ENCODE data around the gene CLPTM1. TPM values are rescaled to one million over a fixed set of nuclear protein-coding genes. Genes with fewer than 3 reads are reported as not detected.

The CLPTM1 gene
- total RNA-seq, 1 experiment from 2014 or later: 102 TPM

DNA sequence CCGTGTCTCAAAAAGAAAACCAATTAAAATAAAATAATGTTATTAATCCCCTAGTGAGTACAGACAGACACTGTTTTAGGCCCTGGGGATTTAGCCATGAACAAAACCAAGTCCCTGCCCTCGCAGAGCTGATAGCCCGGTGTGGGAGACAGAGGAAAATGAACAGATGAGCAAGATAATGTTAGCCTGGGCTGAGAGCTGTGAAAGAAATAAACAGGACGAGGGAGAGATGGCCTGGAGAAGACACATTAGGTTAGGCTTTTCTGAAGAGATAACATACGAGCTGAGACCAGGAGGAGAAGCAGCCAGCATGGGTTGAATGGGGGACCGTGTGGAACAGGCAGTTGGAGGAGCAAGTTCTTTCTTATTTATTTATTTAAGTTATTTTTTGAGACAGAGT is 55.1 kb downstream of the CLPTM1 start:
- no peak for DNase-seq (ENCODE audit: low read depth, low spot score)
- ATAC-seq: no peak
- Histone ChIP-seq H3K4me2 (ENCODE audit: low read length) (no peak overlapping the region), H3K79me2 (ENCODE audit: insufficient read depth, low read length) (no peaks in the 10 kb centered on the region), H3K4me1 (ENCODE audit: control insufficient read depth in 1 of 2, insufficient read depth in 2 of 2, low read length in 2 of 2) (peaks cover 5 to 6% of the 10 kb centered on the region in 2 experiments; a peak in 3 of 4 replicates), H3K4me3 (replicated peaks in 1 of 2; ENCODE audit: low read depth in 1 of 2, low read length in 2 of 2) (no peak overlapping the region), H3K9me3 (ENCODE audit: control insufficient read depth in 1 of 2, insufficient read depth in 1 of 2, low read depth in 1 of 2, low read length in 2 of 2) (no peaks in the 10 kb centered on the region), H4K20me1 (ENCODE audit: insufficient read depth) (no peaks in the 10 kb centered on the region), H3K9me2 (ENCODE audit: insufficient read depth) (no peaks in the 10 kb centered on the region), H3K27ac (ENCODE audit: low read depth, low read length) (no peak overlapping the region), H3K36me3 (ENCODE audit: control insufficient read depth in 1 of 2, insufficient read depth in 2 of 2, low read length in 2 of 2) (no peaks in the 10 kb centered on the region; a peak in 1 of 4 replicates), H3K9ac (ENCODE audit: low read length) (no peak overlapping the region), H3K27me3 (ENCODE audit: insufficient read depth, low read length) (no peaks in the 10 kb centered on the region), H2AFZ (ENCODE audit: low read depth, low read length, poor library complexity, severe bottlenecking) (no peak overlapping the region)
- ChIA-PET CTCF (no interaction called here), RAD21 (ENCODE audit: low non-redundant PET in 1 of 2, low total read pairs in 2 of 2, uncharacterized antibody in 2 of 2, unreplicated experiment in 2 of 2) (no interaction called here), POLR2A (no interaction called here)
- intact Hi-C loops (cut with micrococcal nuclease): no loop called here
- no peak for TF ChIP-seq SP1 (IDR thresholded peaks at IDR 0.05; ENCODE audit: low read depth)
- BruUV-seq (replicated peaks): no TSS peak

DNA sequence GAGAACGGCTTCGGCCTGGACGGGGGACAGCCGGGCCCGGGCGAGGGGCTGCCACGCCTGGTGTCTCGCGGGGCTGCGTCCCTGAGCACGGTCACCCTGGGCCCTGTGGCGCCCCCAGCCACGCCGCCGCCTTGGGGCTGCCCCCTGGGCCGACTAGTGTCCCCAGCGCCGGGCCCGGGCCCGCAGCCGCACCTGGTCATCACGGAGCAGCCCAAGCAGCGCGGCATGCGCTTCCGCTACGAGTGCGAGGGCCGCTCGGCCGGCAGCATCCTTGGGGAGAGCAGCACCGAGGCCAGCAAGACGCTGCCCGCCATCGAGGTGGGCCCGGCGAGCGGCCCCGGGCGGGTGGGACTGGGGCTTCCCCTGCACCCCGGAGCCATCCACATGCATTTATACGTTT is 56.8 kb downstream of the CLPTM1 start:
- Histone ChIP-seq H2AFZ (ENCODE audit: low read depth, low read length, poor library complexity, severe bottlenecking) (no peak overlapping the region), H3K4me1 (ENCODE audit: control insufficient read depth in 1 of 2, insufficient read depth in 2 of 2, low read length in 2 of 2) (peaks cover under 1 to 1% of the 10 kb centered on the region in 2 experiments; a peak in 3 of 4 replicates), H3K9me2 (ENCODE audit: insufficient read depth) (no peaks in the 10 kb centered on the region), H3K4me2 (ENCODE audit: low read length) (no peak overlapping the region), H3K9me3 (ENCODE audit: control insufficient read depth in 1 of 2, insufficient read depth in 1 of 2, low read depth in 1 of 2, low read length in 2 of 2) (no peaks in the 10 kb centered on the region), H3K4me3 (replicated peaks in 1 of 2; ENCODE audit: low read depth in 1 of 2, low read length in 2 of 2) (no peak overlapping the region), H4K20me1 (ENCODE audit: insufficient read depth) (no peaks in the 10 kb centered on the region), H3K27ac (ENCODE audit: low read depth, low read length) (no peak overlapping the region), H3K27me3 (ENCODE audit: insufficient read depth, low read length) (no peaks in the 10 kb centered on the region), H3K79me2 (ENCODE audit: insufficient read depth, low read length) (no peaks in the 10 kb centered on the region), H3K36me3 (ENCODE audit: control insufficient read depth in 1 of 2, insufficient read depth in 2 of 2, low read length in 2 of 2) (no peaks in the 10 kb centered on the region; a peak in 1 of 4 replicates), H3K9ac (ENCODE audit: low read length) (no peak overlapping the region)
- POLR2A ChIA-PET: no interaction called here
- DNase-seq (ENCODE audit: low read depth, low spot score) (no peak), ATAC-seq (no peak)
- intact Hi-C loops (cut with micrococcal nuclease): no loop called here
- CTCF ChIA-PET: no interaction called here
- RAD21 ChIA-PET (ENCODE audit: low non-redundant PET in 1 of 2, low total read pairs in 2 of 2, uncharacterized antibody in 2 of 2, unreplicated experiment in 2 of 2): no interaction called here
- TF ChIP-seq YY1 (IDR thresholded peaks at IDR 0.05; ENCODE audit: extremely low read depth, insufficient replicate concordance, low read depth, low read length): no peak
- TF ChIP-seq, protein P1, sequence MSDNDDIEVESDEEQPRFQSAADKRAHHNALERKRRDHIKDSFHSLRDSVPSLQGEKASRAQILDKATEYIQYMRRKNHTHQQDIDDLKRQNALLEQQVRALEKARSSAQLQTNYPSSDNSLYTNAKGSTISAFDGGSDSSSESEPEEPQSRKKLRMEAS (IDR thresholded peaks at IDR 0.05): no peak
- BruUV-seq (replicated peaks): no TSS peak
